Measurements from ENCODE around the gene ALK.

The ALK gene

DNA sequence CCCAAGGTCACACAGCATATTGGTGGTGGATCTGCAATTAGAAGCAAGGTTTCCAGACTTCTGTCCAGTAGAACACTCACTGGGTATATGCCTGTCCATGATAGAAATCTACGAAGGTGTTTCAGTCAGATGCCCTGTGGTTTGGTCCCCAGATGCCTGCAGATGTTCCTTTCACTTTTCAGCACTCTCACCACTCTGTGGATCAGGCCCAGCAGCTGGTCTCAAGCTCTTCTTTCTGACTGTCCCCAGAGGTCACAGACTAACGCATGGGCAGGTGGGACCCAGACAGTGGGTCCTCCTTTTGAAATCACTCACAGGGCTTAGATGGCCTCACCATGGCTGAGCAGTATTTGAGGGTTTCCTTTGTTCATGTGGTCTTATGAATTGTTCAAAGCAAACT, 376.5 kb downstream of the ALK start:
- TF ChIP-seq, protein P1, sequence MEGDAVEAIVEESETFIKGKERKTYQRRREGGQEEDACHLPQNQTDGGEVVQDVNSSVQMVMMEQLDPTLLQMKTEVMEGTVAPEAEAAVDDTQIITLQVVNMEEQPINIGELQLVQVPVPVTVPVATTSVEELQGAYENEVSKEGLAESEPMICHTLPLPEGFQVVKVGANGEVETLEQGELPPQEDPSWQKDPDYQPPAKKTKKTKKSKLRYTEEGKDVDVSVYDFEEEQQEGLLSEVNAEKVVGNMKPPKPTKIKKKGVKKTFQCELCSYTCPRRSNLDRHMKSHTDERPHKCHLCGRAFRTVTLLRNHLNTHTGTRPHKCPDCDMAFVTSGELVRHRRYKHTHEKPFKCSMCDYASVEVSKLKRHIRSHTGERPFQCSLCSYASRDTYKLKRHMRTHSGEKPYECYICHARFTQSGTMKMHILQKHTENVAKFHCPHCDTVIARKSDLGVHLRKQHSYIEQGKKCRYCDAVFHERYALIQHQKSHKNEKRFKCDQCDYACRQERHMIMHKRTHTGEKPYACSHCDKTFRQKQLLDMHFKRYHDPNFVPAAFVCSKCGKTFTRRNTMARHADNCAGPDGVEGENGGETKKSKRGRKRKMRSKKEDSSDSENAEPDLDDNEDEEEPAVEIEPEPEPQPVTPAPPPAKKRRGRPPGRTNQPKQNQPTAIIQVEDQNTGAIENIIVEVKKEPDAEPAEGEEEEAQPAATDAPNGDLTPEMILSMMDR (IDR thresholded peaks at IDR 0.05; ENCODE audit: low read depth, low read length): no peak
- no peak for DNase-seq (ENCODE audit: extremely low read depth, low read depth)

DNA sequence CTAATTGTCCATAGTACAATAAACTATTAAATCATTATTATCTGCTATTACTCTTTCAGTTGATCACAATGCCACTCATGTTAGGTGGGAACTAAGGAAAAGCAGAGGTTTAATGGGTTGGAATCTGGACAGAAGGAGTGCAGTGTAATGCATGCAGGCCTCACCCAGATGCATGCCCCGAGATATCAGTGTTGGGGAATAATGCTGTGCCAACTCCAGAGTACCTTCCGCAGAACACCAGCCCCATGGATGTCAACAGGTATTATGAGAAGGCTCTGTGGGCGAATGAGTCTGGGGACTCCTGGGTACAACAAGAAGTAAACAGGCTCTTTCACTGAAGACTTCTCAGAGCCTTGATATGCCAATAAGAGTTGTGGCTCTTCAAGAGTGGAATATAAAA, 377.4 kb downstream of the ALK start:
- TF ChIP-seq, protein P1 (IDR thresholded peaks at IDR 0.05; ENCODE audit: low read depth, low read length): no peak
- no peak for DNase-seq (ENCODE audit: extremely low read depth, low read depth)

DNA sequence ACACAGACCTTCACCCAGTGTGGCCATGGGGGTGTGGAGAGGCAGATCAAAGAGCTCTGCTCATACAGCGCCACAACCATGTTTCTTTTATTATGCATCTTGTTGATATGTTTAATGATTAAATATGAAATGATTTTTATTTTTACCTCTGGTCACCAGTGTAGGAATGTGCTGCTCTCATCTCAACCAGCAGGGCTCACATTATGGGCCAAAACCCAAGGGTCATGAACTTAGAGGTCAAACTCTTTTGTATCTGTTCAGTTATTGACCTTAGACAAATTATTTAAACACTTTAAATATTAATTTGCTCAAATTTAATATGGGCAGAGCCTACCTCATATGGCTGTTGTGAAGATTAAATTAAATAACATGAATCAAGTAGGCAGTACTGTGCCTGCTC, 386.2 kb downstream of the ALK start:
- no peak for DNase-seq (ENCODE audit: extremely low read depth, low read depth)
- TF ChIP-seq, protein P1 (IDR thresholded peaks at IDR 0.05; ENCODE audit: low read depth, low read length): no peak

DNA sequence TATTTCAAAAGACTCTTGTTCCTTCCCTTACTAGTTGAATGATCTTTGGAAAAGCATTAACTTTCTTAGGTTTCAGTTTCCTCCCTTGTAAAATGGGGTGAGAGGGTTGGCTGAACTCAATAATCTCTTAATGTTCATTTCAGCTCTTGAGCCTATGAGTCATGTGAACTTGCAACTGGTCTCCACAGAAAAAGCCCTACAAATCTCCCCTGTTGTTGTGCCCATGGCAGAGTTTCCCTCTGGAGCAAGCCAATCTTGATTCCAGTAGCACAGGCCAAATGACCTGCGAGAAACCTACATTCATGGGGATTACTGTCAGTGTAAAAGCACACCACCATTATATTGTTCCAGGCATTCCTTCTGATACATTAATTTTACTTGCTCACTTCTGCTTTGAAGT, 388.9 kb downstream of the ALK start:
- DNase-seq (ENCODE audit: extremely low read depth, low read depth): no peak
- TF ChIP-seq, protein P1 (IDR thresholded peaks at IDR 0.05; ENCODE audit: low read depth, low read length): no peak

DNA sequence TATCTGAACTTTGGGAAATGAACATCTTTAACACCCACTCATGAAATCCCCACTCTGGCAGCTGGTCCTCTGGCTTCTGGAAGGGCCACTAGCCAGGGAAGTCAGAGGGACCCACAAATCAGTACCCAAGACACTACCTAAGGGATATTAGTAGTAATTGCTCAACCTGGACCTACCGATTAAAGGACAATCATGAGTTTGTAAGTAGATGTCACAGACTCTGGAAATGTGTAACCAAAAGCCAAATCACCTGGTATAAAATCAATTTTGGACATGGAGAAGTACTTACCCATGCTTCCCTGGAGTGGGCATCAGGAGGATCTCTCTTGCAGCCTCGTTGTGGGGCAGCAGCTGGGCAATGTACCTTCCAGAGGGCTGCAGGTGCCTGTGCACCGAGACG, 389.8 kb downstream of the ALK start:
- no peak for DNase-seq (ENCODE audit: extremely low read depth, low read depth)

DNA sequence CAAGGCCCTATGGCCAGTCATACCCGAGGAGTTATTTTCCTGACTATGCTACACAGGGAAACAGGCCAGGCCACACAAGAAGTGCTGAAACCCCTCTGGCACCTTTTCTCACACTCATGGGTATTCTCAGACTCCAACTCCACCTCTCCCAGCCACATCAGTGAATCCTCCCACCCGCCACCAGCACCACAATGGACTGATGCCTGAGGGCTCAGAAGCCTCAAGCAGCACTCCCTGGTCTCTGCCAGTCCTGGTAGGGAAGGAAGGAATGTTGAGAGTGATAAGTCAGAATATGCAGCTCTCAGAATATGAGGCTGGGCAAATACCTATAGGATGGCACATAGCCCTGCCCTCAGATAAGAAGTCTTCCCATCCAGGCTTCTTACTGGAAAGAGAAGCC, 391.1 kb downstream of the ALK start:
- no peak for DNase-seq (ENCODE audit: extremely low read depth, low read depth)
- TF ChIP-seq, protein P1 (IDR thresholded peaks at IDR 0.05; ENCODE audit: low read depth, low read length): no peak

More for the DNA sequence above, 389.8 kb downstream of the ALK start:
- TF ChIP-seq, protein P1 (IDR thresholded peaks at IDR 0.05; ENCODE audit: low read depth, low read length): no peak

DNA sequence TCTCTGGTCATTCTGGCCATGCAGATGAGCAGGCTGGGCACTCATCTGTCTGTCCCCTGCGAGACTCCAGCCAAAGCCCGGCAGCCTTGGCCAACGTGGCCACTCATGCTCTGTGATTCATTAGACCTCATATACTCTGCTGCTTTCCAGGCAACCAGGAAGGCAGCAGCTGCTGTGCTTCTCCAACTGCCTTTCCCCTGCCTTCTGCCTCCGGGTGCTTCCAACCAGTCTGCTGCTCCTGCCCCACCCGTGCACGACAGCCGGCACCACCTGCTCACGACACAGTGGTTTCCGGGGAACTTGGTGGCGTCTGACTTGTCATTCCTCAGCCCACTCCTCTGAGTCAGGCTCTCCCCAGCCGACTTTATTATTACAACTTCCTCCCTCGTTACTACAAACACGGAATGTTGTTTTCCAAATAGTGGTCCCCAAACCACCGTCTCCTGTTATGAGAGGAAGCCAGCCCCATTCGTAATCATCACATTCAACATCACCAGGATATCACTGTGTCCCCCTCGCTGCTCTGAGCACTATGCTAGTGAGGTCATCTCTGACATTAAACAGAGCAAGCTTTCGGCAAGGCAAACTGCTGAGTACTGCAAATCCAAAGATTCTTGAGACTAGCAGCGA, 392.4 kb downstream of the ALK start:
- no peak for DNase-seq (ENCODE audit: extremely low read depth, low read depth)
- TF ChIP-seq, protein P1 (IDR thresholded peaks at IDR 0.05; ENCODE audit: low read depth, low read length): no peak

All from AG09319 (cell line).